Endothelial cell of umbilical vein (primary cell): ENCODE results near the gene NUP62CL. TPM values are rescaled to one million over a fixed set of nuclear protein-coding genes. Genes with fewer than 3 reads are reported as not detected.
"Not testable (repeated sequence)": the region's sequence is repeated elsewhere in the genome, so short reads cannot be mapped to it uniquely, and the experiment has no call there.

Experiments
- BruUV-seq: library from RNA; stranded (reverse); fragments of 400-500 nt; replicated peaks from 2 replicates; lab custom pipeline; 2021; lab: Mats Ljungman, UMichigan
- CTCF ChIA-PET: fragments of 300-600, 350-600 bp; sonication (Branson Sonifier 250); formaldehyde crosslinking; loops from one replicate; lab custom pipeline; 2021; ENCODE audit warnings: antibody characterized with exemption, inconsistent platforms; lab: Charles Lee
- POLR2A ChIA-PET: fragments of 300-600, 350-600 bp; sonication (Branson Sonifier 250); formaldehyde crosslinking; loops from one replicate; lab custom pipeline; 2021; ENCODE audit warnings: antibody characterized with exemption, inconsistent platforms; lab: Charles Lee
- DNase-seq: peaks from one replicate; pipeline ENCODE4 v3.0.0-alpha.2; 2011; ENCODE audit warnings: low read depth, low spot score
- FAIRE-seq: peaks from 2 replicates; lab custom pipeline; 2011; peaks lifted over from hg19 to GRCh38; lab: Jason Lieb, UNC
- H2AFZ ChIP-seq: 2 replicates; pipeline ENCODE4 v1.6.0; 2012; ENCODE audit warnings: low read depth, low read length, control low read depth, inconsistent platforms
- H3K27ac ChIP-seq: 2 replicates; pipeline ENCODE4 v1.5.1; 2011; ENCODE audit warnings: low read depth, mild to moderate bottlenecking, control low read depth, low read length, moderate library complexity; ENCODE audit not compliant: insufficient read depth
- H3K27me3 ChIP-seq, 2 experiments: 2 replicates each; pipeline versions ENCODE4 v1.6.0 to v1.6.1; 2011; ENCODE audit warnings: low read length in 2 of 2, mixed read lengths in 1 of 2; ENCODE audit not compliant: control insufficient read depth in 2 of 2, insufficient read depth in 2 of 2
- H3K36me3 ChIP-seq, 2 experiments: 2 replicates in 1 of 2; 3 replicates in 1 of 2; pipeline ENCODE4 v1.5.1; 2011; ENCODE audit warnings: low read length in 2 of 2, mild to moderate bottlenecking in 1 of 2, moderate library complexity in 1 of 2; ENCODE audit not compliant: control insufficient read depth in 2 of 2, insufficient read depth in 2 of 2; ENCODE audit errors: extremely low read depth in 1 of 2
- H3K4me1 ChIP-seq: 3 replicates; pipeline ENCODE4 v1.5.1; 2011; ENCODE audit warnings: mild to moderate bottlenecking, low read length; ENCODE audit not compliant: control insufficient read depth, insufficient read depth; ENCODE audit errors: extremely low read depth
- H3K4me2 ChIP-seq: 2 replicates; pipeline ENCODE4 v1.6.1; 2011; ENCODE audit warnings: low read length, control low read depth, mixed read lengths; ENCODE audit not compliant: insufficient read depth
- H3K4me3 ChIP-seq, 3 experiments: fragments of 200-600 bp in 1 of 3; sonication (generic), shearing (Covaris generic) in 1 of 3; replicated peaks in 1 of 3; 2 replicates each; pipeline ENCODE4 v1.5.1; 2011 to 2016; ENCODE audit warnings: control low read depth in 3 of 3, low read length in 3 of 3, mild to moderate bottlenecking in 2 of 3, inconsistent platforms in 1 of 3, low read depth in 1 of 3, moderate library complexity in 1 of 3; ENCODE audit not compliant: insufficient read depth in 1 of 3
- H3K79me2 ChIP-seq: 2 replicates; pipeline ENCODE4 v1.6.0; 2012; ENCODE audit warnings: low read length, inconsistent platforms; ENCODE audit not compliant: control insufficient read depth, insufficient read depth
- H3K9ac ChIP-seq: replicated peaks from 2 replicates; pipeline ENCODE3; 2011; ENCODE audit warnings: low read length, control low read depth; ENCODE audit not compliant: insufficient read depth; ENCODE audit errors: extremely low read depth
- H3K9me1 ChIP-seq: replicated peaks from 3 replicates; pipeline ENCODE4 v1.6.0; 2011; ENCODE audit warnings: mild to moderate bottlenecking, low read length; ENCODE audit not compliant: control insufficient read depth, insufficient read depth; ENCODE audit errors: extremely low read depth
- H3K9me3 ChIP-seq: replicated peaks from 2 replicates; pipeline ENCODE4 v1.5.1; 2012; ENCODE audit warnings: low read length, inconsistent platforms; ENCODE audit not compliant: control insufficient read depth, insufficient read depth
- H4K20me1 ChIP-seq: replicated peaks from 2 replicates; pipeline ENCODE3; 2011; ENCODE audit warnings: mild to moderate bottlenecking, low read length; ENCODE audit not compliant: control insufficient read depth, insufficient read depth; ENCODE audit errors: extremely low read depth
- EZH2 ChIP-seq: IDR thresholded peaks from 2 replicates; pipeline ENCODE4 v1.6.1; 2012; ENCODE audit warnings: borderline replicate concordance, low read depth, mild to moderate bottlenecking, moderate library complexity, low read length, inconsistent platforms; ENCODE audit not compliant: severe bottlenecking
- FOS ChIP-seq: IDR thresholded peaks from 2 replicates; pipeline ENCODE4 v1.6.1; 2011; ENCODE audit warnings: mild to moderate bottlenecking, low read length, moderate library complexity, borderline replicate concordance; ENCODE audit not compliant: insufficient read depth
- MYC ChIP-seq: IDR thresholded peaks from one replicate; pipeline ENCODE4 v1.6.1; 2011; ENCODE audit warnings: mild to moderate bottlenecking, low read depth, low read length
- POLR2AphosphoS5 ChIP-seq: IDR thresholded peaks from 2 replicates; pipeline ENCODE4 v1.6.1; 2012; ENCODE audit warnings: low read depth, mild to moderate bottlenecking, control low read depth, low read length, moderate library complexity; ENCODE audit not compliant: insufficient read depth
- dilution Hi-C: fragments of 300-500 bp; cut with MboI; formaldehyde crosslinking; loops from one replicate; pipeline ENCODE4 v1.15.0; 2019; ENCODE audit warnings: low sequenced_read_pairs; ENCODE audit not compliant: extremely low pct_ligation_motif_present
- intact Hi-C: fragments of 100-400 bp; cut with micrococcal nuclease; formaldehyde crosslinking; loops from one replicate; pipeline ENCODE4 v1.10.0; 2022
- polyA plus RNA-seq, 4 experiments: library from polyadenylated mRNA; depleted of rRNA in 3 of 4; stranded (reverse) in 3 of 4; unstranded in 1 of 4; fragments of >200 nt; gene quantifications; 2 replicates each; pipeline versions ENCODE4 v1.2.1 to v1.2.3, GENCODE V29; 2011 to 2012; ENCODE audit warnings: missing spikeins in 1 of 4
- total RNA-seq: library from RNA; stranded (reverse); gene quantifications from 2 replicates; pipeline ENCODE4 v1.2.3, GENCODE V29; 2021

The NUP62CL gene
- total and polyA plus RNA-seq, 2 donors (not counting 3 experiments of a cell fraction or from before 2014, with no cell fraction given) = not detected

DNA sequence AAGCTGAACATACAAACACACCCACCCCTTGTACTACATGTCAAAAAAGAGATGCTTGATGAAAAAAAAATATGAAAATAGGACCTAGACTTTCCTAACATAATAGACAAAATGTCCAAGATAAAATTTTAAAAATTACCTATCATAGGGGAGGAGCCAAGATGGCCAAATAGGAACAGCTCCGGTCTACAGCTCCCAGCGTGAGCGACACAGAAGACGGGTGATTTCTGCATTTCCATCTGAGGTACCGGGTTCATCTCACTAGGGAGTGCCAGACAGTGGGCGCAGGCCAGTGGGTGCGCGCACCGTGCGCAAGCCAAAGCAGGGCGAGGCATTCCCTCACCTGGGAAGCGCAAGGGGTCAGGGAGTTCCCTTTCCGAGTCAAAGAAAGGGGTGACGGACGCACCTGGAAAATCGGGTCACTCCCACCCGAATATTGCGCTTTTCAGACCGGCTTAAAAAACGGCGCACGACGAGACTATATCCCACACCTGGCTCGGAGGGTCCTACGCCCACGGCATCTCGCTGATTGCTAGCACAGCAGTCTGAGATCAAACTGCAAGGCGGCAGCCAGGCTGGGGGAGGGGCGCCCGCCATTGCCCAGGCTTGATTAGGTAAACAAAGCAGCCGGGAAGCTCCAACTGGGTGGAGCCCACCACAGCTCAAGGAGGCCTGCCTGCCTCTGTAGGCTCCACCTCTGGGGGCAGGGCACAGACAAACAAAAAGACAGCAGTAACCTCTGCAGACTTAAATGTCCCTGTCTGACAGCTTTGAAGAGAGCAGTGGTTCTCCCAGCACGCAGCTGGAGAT, 50.4 kb downstream of the NUP62CL start:
- H3K27me3 ChIP-seq, H3K4me3 ChIP-seq, FAIRE-seq, H3K79me2 ChIP-seq, H3K4me2 ChIP-seq, H4K20me1 ChIP-seq, CTCF ChIA-PET, POLR2A ChIA-PET, H3K9me1 ChIP-seq, DNase-seq, BruUV-seq, H3K36me3 ChIP-seq, intact Hi-C loops, H2AFZ ChIP-seq, H3K9me3 ChIP-seq, H3K4me1 ChIP-seq, H3K9ac ChIP-seq, dilution Hi-C loops, H3K27ac ChIP-seq: not testable (repeated sequence)

DNA sequence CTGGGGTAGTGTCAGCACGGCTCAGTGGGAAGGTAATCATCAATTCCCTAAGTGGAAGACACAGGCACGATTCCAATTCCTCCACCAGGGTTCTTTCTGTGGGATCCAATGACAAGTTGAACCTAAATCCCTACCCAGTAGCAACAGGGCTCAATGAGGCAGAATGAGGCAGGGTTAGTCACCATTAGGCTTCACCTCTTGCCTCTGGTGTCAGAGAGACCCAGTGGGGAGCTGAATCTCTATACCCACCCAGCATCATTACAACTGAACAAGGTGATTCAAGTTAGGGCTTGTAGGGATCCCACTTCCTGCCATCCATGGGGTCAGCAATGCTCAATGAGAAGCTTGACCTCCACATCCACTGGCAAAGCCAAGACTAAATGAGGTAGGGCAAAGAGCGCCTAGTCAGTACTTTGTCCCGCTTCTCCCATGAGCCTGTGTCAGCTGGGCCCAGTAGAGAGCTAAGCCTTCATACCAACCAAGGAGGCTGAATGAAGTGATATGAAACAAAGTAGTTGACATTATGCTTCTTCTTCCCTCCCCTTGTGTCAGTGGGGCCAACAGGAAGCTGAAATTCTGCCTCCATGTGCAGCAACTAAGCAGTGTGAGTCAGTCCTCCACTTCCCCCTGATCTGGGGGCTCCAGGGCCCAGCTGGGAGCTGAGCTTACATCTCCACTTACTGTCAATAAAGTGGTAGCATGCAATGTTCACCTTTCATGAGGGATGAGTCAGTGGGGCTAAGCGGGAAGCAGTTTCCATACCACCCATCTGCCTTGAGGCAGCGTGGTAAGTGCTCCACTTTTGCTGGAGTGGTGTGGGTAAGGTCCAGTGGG, 51.2 kb downstream of the NUP62CL start:
- ChIA-PET CTCF (no interaction called here), POLR2A (no interaction called here)
- Histone ChIP-seq H2AFZ (no peak overlapping the region), H3K79me2 (no peaks in the 10 kb centered on the region), H3K9me3 (no peaks in the 10 kb centered on the region), H3K4me3 (no peak overlapping the region), H3K4me1 (no peaks in the 10 kb centered on the region), H3K9ac (no peak overlapping the region), H4K20me1 (no peaks in the 10 kb centered on the region), H3K27ac (no peak overlapping the region), H3K9me1 (no peaks in the 10 kb centered on the region), H3K4me2 (no peak overlapping the region), H3K36me3 (no peaks in the 10 kb centered on the region), H3K27me3 (no peaks in the 10 kb centered on the region)
- DNase-seq (no peak), FAIRE-seq (no peak)
- no TSS peak for BruUV-seq
- intact Hi-C loops = no loop called here
- dilution Hi-C loops = no loop called here
- TF ChIP-seq EZH2 (no peak), MYC (no peak), FOS (no peak), POLR2AphosphoS5 (no peak)
